ENCODE results near the gene HECTD4. TPM values are rescaled to one million over a fixed set of nuclear protein-coding genes. Genes with fewer than 3 reads are reported as not detected.

The HECTD4 gene
- total RNA-seq, 1 donor from 2014 or later: 49.4 TPM

DNA sequence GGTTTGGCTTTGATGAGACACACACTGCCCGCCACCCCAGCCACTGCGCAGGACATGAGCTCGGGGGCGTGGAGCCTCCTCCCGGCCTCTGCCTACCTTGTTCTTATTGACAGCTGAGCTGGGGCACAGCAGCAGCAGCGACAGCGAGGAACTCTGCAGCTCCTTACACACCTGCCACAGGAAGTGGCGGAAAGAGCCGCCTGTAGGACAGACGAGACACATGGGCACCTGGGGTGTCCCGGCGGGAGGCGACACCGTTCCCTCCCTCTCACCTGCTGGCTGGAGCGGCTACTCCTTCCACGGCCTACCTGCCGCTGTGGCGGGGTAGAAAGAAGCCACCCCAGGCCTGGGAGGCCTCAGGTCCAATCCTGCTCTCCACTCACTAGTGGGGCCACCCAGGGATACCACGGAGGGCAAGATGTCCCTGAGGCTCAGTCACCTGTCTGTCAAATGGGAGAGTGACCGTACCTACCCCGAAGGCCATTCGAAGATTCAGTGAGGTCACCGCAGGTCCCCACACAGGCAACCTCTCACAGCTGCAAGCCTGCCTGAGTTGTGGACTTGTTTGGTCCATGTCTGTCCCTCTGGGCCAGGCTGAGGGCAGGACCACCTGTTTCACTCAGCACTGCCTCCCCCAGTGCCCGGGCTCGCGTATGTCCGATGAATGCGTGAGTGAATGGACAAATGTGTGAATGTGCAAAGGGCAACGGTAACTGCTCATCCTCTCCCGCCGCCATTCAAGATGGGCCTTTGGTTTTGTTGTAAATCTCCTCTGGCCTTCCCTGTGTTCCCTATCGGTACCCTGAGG, 214.3 kb downstream of the HECTD4 start:
- Mint-ChIP-seq H3K36me3 (ENCODE audit: low read depth) (no peaks in the 10 kb centered on the region), H3K27ac (ENCODE audit: unreplicated experiment) (no peak overlapping the region), H3K27me3 (ENCODE audit: low read depth) (no peaks in the 10 kb centered on the region), H3K4me1 (no peaks in the 10 kb centered on the region), H3K9me3 (no peaks in the 10 kb centered on the region), H3K4me3 (no peak overlapping the region)
- no peak for DNase-seq (ENCODE audit: low read depth, low spot score)
- TF ChIP-seq, protein P1, sequence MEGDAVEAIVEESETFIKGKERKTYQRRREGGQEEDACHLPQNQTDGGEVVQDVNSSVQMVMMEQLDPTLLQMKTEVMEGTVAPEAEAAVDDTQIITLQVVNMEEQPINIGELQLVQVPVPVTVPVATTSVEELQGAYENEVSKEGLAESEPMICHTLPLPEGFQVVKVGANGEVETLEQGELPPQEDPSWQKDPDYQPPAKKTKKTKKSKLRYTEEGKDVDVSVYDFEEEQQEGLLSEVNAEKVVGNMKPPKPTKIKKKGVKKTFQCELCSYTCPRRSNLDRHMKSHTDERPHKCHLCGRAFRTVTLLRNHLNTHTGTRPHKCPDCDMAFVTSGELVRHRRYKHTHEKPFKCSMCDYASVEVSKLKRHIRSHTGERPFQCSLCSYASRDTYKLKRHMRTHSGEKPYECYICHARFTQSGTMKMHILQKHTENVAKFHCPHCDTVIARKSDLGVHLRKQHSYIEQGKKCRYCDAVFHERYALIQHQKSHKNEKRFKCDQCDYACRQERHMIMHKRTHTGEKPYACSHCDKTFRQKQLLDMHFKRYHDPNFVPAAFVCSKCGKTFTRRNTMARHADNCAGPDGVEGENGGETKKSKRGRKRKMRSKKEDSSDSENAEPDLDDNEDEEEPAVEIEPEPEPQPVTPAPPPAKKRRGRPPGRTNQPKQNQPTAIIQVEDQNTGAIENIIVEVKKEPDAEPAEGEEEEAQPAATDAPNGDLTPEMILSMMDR (conservative IDR thresholded peaks at IDR 0.05): no peak

DNA sequence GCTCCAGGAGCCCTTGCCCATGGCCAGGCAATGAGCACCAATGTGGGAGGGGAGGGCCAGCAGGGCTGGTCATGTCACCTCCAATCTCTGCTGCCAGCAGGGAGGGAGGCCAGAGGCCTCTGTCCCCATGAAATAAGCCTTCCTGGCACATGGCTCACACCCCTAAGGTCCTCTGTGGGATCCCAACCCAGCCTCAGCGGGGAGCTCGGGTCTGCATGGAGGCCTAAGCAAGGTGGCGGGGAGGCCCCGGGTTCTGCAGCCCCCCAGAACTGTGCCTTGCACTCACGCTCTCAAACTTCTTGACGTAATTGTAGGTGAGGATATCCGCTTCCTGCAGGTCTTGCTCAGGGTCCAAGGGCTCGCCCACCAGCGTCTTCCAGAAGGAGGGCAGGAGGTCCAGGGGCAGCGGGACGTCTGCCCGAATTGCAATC, 215.2 kb downstream of the HECTD4 start:
- Mint-ChIP-seq H3K27me3 (ENCODE audit: low read depth) (no peaks in the 10 kb centered on the region), H3K9me3 (no peaks in the 10 kb centered on the region), H3K4me3 (no peak overlapping the region), H3K36me3 (ENCODE audit: low read depth) (peaks cover 5% of the 10 kb centered on the region), H3K4me1 (no peaks in the 10 kb centered on the region), H3K27ac (ENCODE audit: unreplicated experiment) (peak overlapping the region; percentile 27)
- TF ChIP-seq, protein P1 (conservative IDR thresholded peaks at IDR 0.05): no peak
- DNase-seq (ENCODE audit: low read depth, low spot score): no peak

GRCh38 chr12:112166051-112167015, 215.9 kb downstream of the HECTD4 start:
- Mint-ChIP-seq H3K4me3 (no peak overlapping the region), H3K27ac (ENCODE audit: unreplicated experiment) (peak overlapping the region; percentile 27), H3K27me3 (ENCODE audit: low read depth) (no peaks in the 10 kb centered on the region), H3K36me3 (ENCODE audit: low read depth) (peaks cover 7% of the 10 kb centered on the region), H3K9me3 (no peaks in the 10 kb centered on the region), H3K4me1 (no peaks in the 10 kb centered on the region)
- no peak for DNase-seq (ENCODE audit: low read depth, low spot score)
- TF ChIP-seq, protein P1 (conservative IDR thresholded peaks at IDR 0.05): no peak

- Mint-ChIP-seq H3K27me3 (ENCODE audit: low read depth) (no peaks in the 10 kb centered on the region), H3K4me3 (no peak overlapping the region), H3K4me1 (no peaks in the 10 kb centered on the region), H3K9me3 (no peaks in the 10 kb centered on the region), H3K27ac (ENCODE audit: unreplicated experiment) (no peak overlapping the region), H3K36me3 (ENCODE audit: low read depth) (peaks cover 7% of the 10 kb centered on the region)
- DNase-seq (ENCODE audit: low read depth, low spot score): no peak
- TF ChIP-seq, protein P1 (conservative IDR thresholded peaks at IDR 0.05): no peak
Measured at GRCh38 chr12:112165624-112166023, 216.6 kb downstream of the HECTD4 start.

DNA sequence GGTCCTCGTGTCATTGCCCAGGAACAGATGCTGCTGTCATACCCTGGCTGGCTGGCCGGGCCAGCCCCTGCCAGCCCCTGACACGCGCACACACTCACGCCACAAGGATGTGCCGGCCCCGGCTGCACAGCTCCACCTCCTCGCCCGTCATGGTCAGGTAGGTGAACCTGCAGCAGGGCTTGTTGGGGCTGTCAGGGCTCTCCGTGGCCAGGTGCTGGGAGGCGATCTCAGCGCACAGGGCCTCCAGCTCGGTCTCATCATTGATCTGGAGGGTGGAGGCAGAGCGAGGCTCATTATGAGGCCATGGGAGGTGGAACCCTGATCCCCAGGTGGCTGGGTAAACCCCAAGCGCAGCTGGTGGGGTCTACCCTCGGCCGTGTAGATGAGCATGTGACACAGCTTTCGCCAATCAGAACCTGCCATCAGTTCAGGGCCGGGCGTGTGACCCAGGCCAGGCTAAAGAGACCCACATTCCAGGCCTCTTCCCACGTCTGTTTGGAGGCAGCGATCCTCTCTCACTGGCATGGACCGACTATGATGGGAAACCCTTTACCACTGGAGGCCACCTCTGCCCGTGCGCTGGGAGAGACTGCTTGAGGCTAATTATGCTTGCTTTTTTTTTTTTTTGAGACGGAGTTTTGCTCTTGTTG, 218.1 kb downstream of the HECTD4 start:
- no peak for DNase-seq (ENCODE audit: low read depth, low spot score)
- no peak overlapping the region for H3K27ac Mint-ChIP-seq (ENCODE audit: unreplicated experiment)
- H3K36me3 Mint-ChIP-seq (ENCODE audit: low read depth): peaks cover 18% of the 10 kb centered on the region
- H3K4me1 Mint-ChIP-seq: no peaks in the 10 kb centered on the region
- H3K27me3 Mint-ChIP-seq (ENCODE audit: low read depth): no peaks in the 10 kb centered on the region
- TF ChIP-seq, protein P1 (conservative IDR thresholded peaks at IDR 0.05): no peak
- H3K4me3 Mint-ChIP-seq: no peak overlapping the region
- H3K9me3 Mint-ChIP-seq: no peaks in the 10 kb centered on the region

Measured in neural crest cell (in vitro differentiated cells).